SK-N-MC (cell line): Measurements from ENCODE around the gene NRN1.

Source experiments
- EZH2 ChIP-seq: fragments of 200-600 bp; sonication (generic); IDR thresholded peaks from one replicate; pipeline ENCODE4 v1.6.1; 2017; ENCODE audit warnings: antibody characterized with exemption
- FOXP2 ChIP-seq: optimal IDR thresholded peaks from 2 replicates; pipeline ENCODE3; 2011; ENCODE audit warnings: mild to moderate bottlenecking, moderate library complexity; ENCODE audit not compliant: insufficient read depth; ENCODE audit errors: extremely low read length, control extremely low read depth
- POLR2AphosphoS5 ChIP-seq: IDR thresholded peaks from 2 replicates; pipeline ENCODE4 v1.6.1; 2012; ENCODE audit warnings: mild to moderate bottlenecking, low read depth, low read length, borderline replicate concordance

DNA sequence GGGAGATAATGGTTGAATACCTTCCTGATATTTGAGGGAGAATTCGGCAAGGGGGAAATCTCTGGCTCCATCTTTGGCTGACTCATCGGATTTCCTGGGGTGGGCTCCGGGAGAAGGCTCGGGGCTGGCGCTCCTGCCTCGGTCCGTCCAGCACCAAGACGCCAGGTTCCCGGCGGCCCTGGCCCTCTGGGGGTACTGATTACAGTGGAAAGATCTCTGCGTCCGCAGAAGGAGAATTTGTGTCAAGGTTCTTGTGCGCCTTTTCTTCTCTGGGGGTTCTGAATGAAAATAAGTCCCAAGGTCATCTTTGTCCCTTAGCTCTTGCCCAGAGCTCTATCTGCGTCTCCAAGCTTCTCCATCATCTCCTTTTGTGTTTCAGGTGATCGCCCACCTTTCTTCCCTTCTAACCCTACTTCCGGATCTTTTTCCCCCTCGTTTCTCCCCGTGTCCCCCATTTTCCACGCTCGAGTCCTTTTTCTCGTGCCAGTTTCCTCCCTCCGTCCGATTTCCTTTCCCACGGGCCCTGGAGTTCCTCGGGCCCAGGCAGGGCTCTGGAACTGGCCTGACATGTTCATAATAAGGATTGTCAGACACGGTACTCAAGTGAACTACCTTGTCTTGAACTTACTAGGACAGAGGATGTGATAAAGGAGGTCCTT, 11.6 kb downstream of the NRN1 start:
- TF ChIP-seq EZH2 (no peak), POLR2AphosphoS5 (no peak), FOXP2 (no peak)
